GOT3 (cell line): ENCODE measurements around the gene RBM11.
"Not testable (repeated sequence)": the region's sequence is repeated elsewhere in the genome, so short reads cannot be mapped to it uniquely, and the experiment has no call there.

Source experiments
- DNase-seq: peaks from one replicate; lab custom pipeline; 2025; ENCODE audit warnings: mixed read lengths; lab: John Stamatoyannopoulos, UW

Gene RBM11

GRCh38 chr21:14215971-14216641 is at the start of gene RBM11:
RBM11 (plus strand) TSS chr21:14216157; CDS start chr21:14216187, 30 bp downstream.
- no peak for DNase-seq

- not testable (repeated sequence) for DNase-seq
Observed at GRCh38 chr21:14166463-14167223, 49.3 kb upstream of the RBM11 start.

- no peak for DNase-seq
Observed at GRCh38 chr21:14206222-14206621, 9.7 kb upstream of the RBM11 start.

GRCh38 chr21:14210738-14211137 is 5.2 kb upstream of the RBM11 start, which contains the start of gene LIPI:
LIPI (minus strand) TSS chr21:14210955; CDS start chr21:14210845, 110 bp downstream.
- DNase-seq, result no peak

- no peak for DNase-seq
Observed at GRCh38 chr21:14213164-14213563, 2.8 kb upstream of the RBM11 start.

GRCh38 chr21:14223365-14223764 is 7.4 kb downstream of the RBM11 start:
- no peak for DNase-seq

- DNase-seq, result no peak
Observed at GRCh38 chr21:14229399-14229798, 13.4 kb downstream of the RBM11 start.

GRCh38 chr21:14235101-14235500 is 19.1 kb downstream of the RBM11 start:
- DNase-seq, result no peak

GRCh38 chr21:14236180-14236579 is 20.2 kb downstream of the RBM11 start:
- DNase-seq, result no peak

- DNase-seq, result no peak
Observed at GRCh38 chr21:14239281-14239680, 23.3 kb downstream of the RBM11 start.

- DNase-seq, result no peak
Observed at GRCh38 chr21:14241297-14241696, 25.3 kb downstream of the RBM11 start.

- DNase-seq, result no peak
Observed at GRCh38 chr21:14243461-14243860, 27.5 kb downstream of the RBM11 start.

GRCh38 chr21:14243874-14244273 is 27.9 kb downstream of the RBM11 start:
- no peak for DNase-seq

GRCh38 chr21:14244911-14245310 is 29.0 kb downstream of the RBM11 start:
- no peak for DNase-seq

GRCh38 chr21:14245711-14246110 is 29.8 kb downstream of the RBM11 start:
- DNase-seq, result no peak

- no peak for DNase-seq
Observed at GRCh38 chr21:14251336-14251735, 35.4 kb downstream of the RBM11 start.

- DNase-seq, result no peak
Observed at GRCh38 chr21:14259747-14260146, 43.8 kb downstream of the RBM11 start.

GRCh38 chr21:14260174-14260764 is 44.3 kb downstream of the RBM11 start:
- no peak for DNase-seq

GRCh38 chr21:14262039-14262438 is 46.1 kb downstream of the RBM11 start:
- no peak for DNase-seq

GRCh38 chr21:14263879-14264278 is 47.9 kb downstream of the RBM11 start:
- DNase-seq, result no peak

- no peak for DNase-seq
Observed at GRCh38 chr21:14265023-14265422, 49.1 kb downstream of the RBM11 start.

GRCh38 chr21:14267076-14267475 is 51.1 kb downstream of the RBM11 start:
- DNase-seq, result no peak

GRCh38 chr21:14270631-14271030 is 54.7 kb downstream of the RBM11 start:
- no peak for DNase-seq
